Activated T-helper 9 cell treated with anti-CD3 and anti-CD28 coated beads, Interleukin-2, amount 50 U/mL, for 16 hours (primary cell): ENCODE results near the gene DDR2.
"Not testable (repeated sequence)": the region's sequence is repeated elsewhere in the genome, so short reads cannot be mapped to it uniquely, and the experiment has no call there.

Experiments used
- DNase-seq: peaks from one replicate; pipeline ENCODE4 v3.0.0-alpha.2; 2020; ENCODE audit warnings: low read depth

Gene DDR2

GRCh38 chr1:162779043-162779442 lies 146.8 kb downstream of the DDR2 start:
- no peak for DNase-seq

DNA sequence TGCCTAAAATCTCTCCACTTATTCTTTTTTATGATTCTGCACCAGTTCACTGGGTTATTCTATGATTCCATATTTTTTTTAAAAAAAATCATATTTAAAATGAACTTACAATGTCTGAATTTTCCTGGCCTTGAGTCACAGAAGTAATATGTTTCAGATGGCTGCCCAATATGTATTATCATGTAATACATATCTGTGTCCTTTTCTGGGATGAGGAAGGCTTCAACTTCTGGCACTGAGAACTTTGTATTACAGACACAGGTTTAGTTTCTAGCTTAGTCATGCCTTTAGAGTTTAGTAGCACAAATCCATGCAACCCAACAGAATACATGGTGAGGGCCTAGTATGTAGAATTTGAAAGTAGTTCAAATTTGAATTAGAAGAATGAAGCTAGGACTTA lies 150.4 kb downstream of the DDR2 start:
- no peak for DNase-seq

- not testable (repeated sequence) for DNase-seq
Observed at GRCh38 chr1:162784926-162785325, 152.7 kb downstream of the DDR2 start.

GRCh38 chr1:162788783-162789182 lies 156.5 kb downstream of the DDR2 start:
- not testable (repeated sequence) for DNase-seq

DNA sequence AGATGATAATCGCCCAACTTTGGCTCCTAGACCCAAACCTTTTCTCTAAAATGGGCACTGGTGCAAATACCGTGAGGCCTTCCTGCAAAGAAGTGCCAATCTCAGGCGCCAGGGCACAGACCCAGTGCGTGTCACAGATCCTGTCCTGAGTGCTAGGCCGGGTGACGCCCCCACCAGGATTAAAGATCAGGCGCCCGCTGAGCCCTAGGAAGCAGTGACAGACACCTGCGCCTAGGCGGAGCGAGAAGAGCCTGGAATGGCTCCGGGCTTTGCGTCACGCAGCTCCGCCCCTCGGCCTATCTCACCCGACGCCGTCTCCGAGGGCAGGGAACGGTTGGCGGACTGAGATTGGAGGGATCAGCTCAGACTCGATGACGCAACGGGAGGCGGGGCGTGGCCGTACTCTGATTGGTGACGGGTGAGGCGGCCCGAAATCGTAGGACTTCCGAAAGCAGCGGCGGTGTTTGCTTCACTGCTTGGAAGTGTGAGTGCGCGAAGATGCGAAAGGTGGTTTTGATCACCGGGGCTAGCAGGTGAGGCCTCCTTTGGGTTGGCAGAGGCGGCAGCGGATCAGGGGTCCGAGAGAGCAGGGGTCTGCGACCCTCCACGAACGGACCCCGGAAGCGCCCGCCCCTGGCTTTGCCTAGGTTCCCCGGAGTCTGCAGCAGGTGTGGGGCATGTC lies 158.2 kb downstream of the DDR2 start, which contains the start of gene HSD17B7:
Gene HSD17B7, plus strand, starts transcription at position 400 of the 682 bp plus-strand sequence. Its CDS starts 99 bp downstream, at position 499.
- DNase-seq, result peak; percentile 58

DNA sequence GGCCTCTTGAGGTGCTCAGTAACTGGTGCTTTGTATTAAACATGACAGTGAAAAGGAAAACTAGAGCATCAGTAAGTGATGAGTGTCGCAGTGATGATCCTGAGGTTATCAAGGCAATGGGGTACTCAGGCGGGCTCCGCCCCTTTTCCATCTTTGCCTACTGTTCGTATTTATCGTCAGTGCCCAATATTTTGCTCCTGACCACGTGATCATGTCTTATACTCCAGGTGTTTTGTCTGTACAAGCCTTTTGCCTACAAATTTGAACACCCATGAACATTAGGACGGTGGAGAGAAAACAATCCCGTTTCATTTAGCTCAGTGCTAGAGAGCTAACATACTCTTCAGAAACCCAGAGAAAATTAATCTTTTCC lies 158.7 kb downstream of the DDR2 start:
- not testable (repeated sequence) for DNase-seq

GRCh38 chr1:162794284-162794683 lies 162.0 kb downstream of the DDR2 start:
- DNase-seq, result not testable (repeated sequence)

DNA sequence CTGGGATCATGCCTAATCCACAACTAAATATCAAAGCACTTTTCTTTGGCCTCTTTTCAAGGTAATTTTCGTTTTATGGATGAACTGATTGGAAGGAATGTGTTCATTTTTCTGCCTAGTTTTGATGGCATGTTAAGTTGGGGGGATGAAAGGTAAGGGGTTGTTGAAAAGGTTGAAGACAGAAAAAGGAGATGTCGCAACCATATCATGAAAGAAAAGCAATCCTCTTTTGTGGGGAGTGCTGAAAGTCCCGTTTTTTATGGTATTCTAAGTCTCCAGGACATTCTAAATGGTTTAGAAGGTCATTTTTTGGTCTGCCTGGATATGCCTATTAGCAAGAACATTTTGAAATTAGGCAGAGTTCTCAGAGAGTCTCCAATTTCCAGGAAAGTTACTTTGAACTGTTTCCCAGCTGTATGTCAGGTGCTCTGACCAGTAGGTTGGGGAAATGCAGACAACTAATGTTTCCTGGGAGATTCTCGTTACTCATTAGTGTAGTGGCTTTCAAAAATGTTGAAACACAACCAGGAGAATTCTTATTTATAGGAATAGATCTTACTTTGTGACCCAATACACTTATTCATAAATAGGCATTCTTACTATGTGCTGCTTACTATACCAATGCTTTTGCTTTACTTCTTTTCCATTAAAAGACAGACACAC lies 164.5 kb downstream of the DDR2 start:
- not testable (repeated sequence) for DNase-seq

DNA sequence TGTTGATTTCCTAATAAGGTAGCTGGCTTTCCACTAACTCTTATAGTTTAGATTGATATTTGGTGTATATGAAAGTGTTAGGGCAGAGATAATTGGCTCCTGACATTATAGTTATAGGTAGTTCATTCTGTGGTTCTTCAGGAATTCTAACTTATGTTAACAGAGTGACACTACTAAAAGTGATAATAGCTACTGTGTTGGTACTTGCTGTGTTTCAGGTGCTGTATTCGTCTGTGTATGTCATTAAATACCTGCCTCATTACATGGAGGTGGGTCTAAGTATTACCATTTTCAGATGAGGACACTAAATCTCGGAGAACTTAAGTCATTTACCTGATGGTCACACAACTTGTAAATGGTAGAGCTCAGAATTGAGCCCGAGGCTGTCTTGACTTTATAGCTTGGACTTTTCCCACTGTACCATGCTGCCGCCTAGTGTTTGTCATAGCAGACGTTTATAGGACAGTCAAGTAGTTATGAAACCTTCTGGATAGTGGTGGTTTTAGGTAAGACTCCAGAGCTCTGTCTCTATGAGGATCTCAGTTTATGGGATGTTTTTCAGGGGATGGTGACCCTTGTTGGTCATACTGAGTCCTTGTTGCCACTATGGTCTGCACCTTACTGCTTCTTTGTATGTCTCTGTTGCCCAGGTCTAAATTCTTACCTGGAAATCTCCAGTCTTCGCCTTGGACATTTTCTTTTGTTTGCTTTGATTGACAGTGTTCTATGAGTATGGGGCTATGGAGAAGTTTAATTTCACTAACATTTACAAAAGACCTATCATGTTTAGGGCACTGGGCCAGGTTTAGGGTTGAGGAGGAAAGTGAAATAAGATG lies 167.9 kb downstream of the DDR2 start:
- not testable (repeated sequence) for DNase-seq

DNA sequence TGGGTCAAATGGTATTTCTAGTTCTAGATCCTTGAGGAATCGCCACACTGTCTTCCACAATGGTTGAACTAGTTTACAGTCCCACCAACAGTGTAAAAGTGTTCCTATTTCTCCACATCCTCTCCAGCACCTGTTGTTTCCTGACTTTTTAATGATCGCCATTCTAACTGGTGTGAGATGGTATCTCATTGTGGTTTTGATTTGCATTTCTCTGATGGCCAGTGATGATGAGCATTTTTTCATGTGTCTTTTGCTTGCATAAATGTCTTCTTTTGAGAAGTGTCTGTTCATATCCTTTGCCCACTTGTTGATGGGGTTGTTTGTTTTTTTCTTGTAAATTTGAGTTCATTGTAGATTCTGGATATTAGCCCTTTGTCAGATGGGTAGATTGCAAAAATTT lies 175.2 kb downstream of the DDR2 start:
- DNase-seq, result not testable (repeated sequence)

GRCh38 chr1:162812357-162812756 lies 180.1 kb downstream of the DDR2 start:
- not testable (repeated sequence) for DNase-seq

DNA sequence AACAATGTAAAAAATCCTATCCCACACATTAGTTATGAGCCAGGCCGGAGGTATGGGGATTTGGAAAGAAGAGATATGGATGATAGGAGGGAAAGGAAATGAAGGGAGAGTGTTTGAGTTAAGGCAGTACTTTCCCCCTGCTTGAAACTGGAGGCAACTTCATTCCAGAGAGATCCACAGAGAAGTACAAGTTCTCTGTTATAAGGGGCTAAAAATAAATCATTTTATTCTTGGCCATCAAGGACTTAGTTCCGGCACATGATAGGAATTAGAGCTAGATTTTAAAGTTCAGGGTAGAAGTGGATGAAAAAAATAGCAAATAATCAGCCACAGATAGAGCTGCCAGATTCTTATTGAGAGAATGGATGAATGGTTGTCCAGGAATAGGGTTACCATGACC lies 185.9 kb downstream of the DDR2 start:
- not testable (repeated sequence) for DNase-seq

DNA sequence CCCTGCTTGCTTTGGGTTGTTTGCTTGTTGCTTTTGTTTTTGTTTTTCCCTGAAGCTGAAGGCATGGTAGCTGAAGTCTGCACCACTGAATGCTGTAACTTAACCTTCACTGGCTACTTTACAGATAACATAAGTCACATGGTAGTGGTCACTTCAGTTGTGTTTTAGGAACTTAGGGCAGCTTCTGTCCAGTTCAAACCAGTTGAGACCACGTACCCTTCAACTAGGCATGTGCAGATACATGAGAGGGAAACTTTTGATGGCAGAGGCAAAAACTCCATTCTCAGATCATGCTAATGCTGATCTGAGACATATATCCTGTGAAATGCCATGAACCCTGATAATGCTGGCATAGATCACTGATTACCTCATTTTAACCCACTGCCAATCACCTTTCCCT lies 186.4 kb downstream of the DDR2 start:
- DNase-seq, result not testable (repeated sequence)

- DNase-seq, result no peak
Observed at GRCh38 chr1:162822391-162823200, 190.3 kb downstream of the DDR2 start.

DNA sequence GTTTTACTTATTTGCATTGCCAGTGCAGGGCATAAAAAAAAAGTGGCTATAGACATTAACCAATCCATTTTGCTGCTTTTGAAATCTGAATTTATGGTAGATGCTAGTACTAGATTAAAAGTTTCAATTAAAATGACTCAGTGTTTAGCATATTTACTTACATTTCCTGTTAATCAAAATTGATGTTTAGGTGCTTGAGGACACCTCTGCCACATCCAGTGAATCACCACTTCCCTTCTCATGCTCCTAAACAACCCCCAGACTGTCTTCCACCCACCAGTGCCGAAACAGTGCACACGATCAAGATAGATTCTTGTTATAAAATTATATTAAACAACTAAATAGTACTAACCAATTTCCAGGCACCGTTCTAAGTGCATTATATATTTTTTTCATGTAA lies 191.0 kb downstream of the DDR2 start:
- no peak for DNase-seq

DNA sequence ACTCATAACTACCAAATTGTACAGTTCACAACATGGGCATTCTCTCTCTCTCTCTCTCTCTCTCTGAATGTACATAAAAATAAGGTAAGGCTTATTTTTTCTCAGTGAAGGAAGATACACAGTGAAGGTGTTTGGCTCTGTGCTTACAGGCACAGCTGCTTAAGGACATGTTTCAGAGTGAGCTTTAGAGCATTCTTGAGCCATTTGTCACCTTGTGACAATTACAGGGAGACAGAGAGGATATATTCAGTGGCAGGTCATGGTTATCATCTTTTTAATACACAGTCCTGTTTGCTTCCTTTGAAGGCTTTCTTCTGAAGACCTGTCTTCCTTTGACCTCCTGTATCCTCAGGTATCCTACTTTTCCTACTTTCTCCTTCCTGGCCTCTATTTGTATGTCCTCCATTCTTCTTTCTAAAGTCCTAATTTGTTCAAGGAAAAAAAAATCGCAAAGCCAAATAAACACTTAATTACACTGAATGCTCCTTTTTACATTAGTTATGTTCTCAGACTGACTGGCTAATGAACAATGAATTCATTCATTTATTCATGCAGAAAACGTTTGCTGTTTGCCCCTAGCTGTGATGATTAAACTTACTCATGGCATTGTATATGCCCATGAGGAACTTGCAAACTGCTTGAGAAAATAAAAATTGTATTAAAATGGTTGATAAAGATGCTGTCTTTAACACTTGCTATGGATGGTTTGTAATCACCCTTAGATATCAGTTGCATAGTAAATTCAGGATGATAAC lies 191.7 kb downstream of the DDR2 start:
- DNase-seq, result no peak

DNA sequence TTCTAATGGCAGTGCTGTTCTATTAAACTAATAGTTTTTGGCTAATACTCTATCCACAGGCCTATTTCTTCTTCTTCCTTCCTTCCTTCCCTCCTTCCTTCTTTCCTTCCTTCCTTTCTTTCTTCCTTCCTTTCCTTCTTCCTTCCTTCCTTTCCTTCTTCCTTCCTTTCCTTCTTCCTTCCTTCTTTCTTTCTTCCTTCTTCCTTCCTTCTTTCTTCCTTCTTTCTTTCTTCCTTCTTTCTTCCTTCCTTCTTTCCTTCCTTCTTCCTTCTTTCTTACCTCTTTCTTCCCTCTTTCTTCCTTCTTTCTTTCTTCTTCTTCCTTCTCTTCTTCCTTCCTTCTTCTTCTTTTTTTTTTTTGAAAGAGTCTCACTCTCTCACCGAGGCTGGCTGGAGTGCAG lies 197.0 kb downstream of the DDR2 start:
- DNase-seq, result no peak

DNA sequence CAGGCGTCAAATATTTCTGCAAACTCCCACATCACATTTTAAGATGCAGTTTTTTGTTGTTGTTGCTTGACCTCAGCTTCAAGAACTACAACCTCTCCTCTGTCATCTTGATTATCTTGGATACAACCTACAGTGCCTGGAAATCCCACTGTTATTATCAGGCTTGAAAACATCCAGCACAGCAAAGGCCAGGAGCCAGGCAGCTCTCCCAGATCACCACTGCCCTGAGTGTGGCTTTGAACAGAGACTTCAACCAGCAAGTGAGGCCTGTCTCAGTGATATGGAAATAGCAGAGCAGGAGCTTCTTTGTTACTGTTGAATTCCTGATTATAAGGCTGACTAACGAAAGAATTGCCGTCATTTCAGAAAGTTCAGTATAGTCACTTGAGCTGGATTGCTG lies 200.2 kb downstream of the DDR2 start:
- DNase-seq, result no peak

DNA sequence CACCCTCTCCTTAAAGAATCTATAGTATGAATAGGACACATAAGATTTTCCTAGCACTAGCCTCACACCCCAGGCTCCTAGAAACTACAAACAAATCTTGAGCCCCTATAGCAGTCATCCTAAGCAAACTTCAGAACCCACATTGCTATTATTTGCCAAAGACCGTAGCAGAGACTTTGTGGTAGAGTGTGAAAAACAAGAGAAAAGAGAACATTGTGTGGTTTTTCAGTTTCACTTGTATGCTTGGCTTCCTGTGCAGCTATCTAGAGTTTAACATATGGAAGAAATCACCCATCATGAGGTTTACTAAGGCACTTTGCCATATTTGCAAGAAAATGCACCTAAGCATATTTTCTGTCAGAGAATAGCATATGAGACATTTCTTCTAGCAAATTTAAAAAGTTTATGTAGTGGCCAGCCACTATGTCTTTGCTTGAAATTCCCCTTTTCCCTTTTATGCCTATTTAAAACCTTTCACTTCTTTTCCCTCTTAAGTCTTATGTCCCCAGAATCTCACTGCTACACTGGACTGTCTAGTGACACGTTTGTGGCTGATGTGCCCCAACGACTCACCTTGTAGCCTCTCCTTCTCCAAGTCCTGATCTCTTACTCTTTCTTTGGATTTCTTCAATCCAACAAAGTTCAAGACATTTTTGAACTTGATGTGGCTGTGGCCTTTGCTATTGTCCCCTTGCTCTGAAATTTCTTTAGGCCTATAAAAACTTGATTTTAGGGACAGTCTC lies 203.1 kb downstream of the DDR2 start:
- DNase-seq, result no peak
